HG03097 (cell line): Measurements from ENCODE around the gene SNCAIP.
"Not testable (repeated sequence)": the region's sequence is repeated elsewhere in the genome, so short reads cannot be mapped to it uniquely, and the experiment has no call there.

ENCODE experiments used
- ATAC-seq: cut with Tn5 transposase; IDR thresholded peaks from one replicate; pipeline ENCODE4 v1.9.1; 2021; ENCODE audit not compliant: unreplicated experiment, low FRiP score

Gene SNCAIP

GRCh38 chr5:122353361-122353760, 41.3 kb downstream of the SNCAIP start:
- ATAC-seq: not testable (repeated sequence)

GRCh38 chr5:122354293-122354692, 42.3 kb downstream of the SNCAIP start:
- ATAC-seq: no peak

- ATAC-seq: no peak
Observed at GRCh38 chr5:122355324-122355723, 43.3 kb downstream of the SNCAIP start.

- no peak for ATAC-seq
Observed at GRCh38 chr5:122356855-122357254, 44.8 kb downstream of the SNCAIP start.

- no peak for ATAC-seq
Observed at GRCh38 chr5:122358372-122358979, 46.4 kb downstream of the SNCAIP start.

- no peak for ATAC-seq
Observed at GRCh38 chr5:122362361-122362760, 50.3 kb downstream of the SNCAIP start.

- no peak for ATAC-seq
Observed at GRCh38 chr5:122363623-122364022, 51.6 kb downstream of the SNCAIP start.

GRCh38 chr5:122366501-122366900, 54.5 kb downstream of the SNCAIP start:
- ATAC-seq: no peak

- ATAC-seq: no peak
Observed at GRCh38 chr5:122367456-122367855, 55.4 kb downstream of the SNCAIP start.

GRCh38 chr5:122368510-122369251, 56.6 kb downstream of the SNCAIP start:
- ATAC-seq: no peak

GRCh38 chr5:122369253-122369815, 57.3 kb downstream of the SNCAIP start:
- no peak for ATAC-seq

GRCh38 chr5:122371511-122372151, 59.6 kb downstream of the SNCAIP start:
- no peak for ATAC-seq

GRCh38 chr5:122374110-122374509, 62.1 kb downstream of the SNCAIP start:
- ATAC-seq: no peak

GRCh38 chr5:122375801-122376200, 63.8 kb downstream of the SNCAIP start:
- ATAC-seq: no peak

GRCh38 chr5:122376250-122376649, 64.2 kb downstream of the SNCAIP start:
- ATAC-seq: no peak

GRCh38 chr5:122377026-122377425, 65.0 kb downstream of the SNCAIP start:
- ATAC-seq: no peak

- ATAC-seq: not testable (repeated sequence)
Observed at GRCh38 chr5:122382938-122383337, 70.9 kb downstream of the SNCAIP start.

GRCh38 chr5:122384739-122385235, 72.8 kb downstream of the SNCAIP start:
- no peak for ATAC-seq

GRCh38 chr5:122385286-122385685, 73.2 kb downstream of the SNCAIP start:
- ATAC-seq: no peak

GRCh38 chr5:122385808-122386207, 73.8 kb downstream of the SNCAIP start:
- ATAC-seq: no peak

- ATAC-seq: no peak
Observed at GRCh38 chr5:122390154-122390553, 78.1 kb downstream of the SNCAIP start.
